Measurements from ENCODE around the gene RPL28. TPM values are rescaled to one million over a fixed set of nuclear protein-coding genes. Genes with fewer than 3 reads are reported as not detected.

RPL28 gene
- total and polyA plus RNA-seq, 2 of the 4 experiments (the other 2 are of a cell fraction): 386 to 1,693 TPM

GRCh38 chr19:55354698-55355212, 31.0 kb upstream of the RPL28 start, which contains the start of gene COX6B2:
Gene COX6B2, minus strand, starts transcription at chr19:55354719. Its CDS starts 198 bp downstream, at chr19:55354521.
- H3K27ac ChIP-seq (ENCODE audit: insufficient read depth, low read length): peak within 1 kb of the TSS; percentile 21; the same call in 1 of the 2 replicates
- H4K5ac ChIP-seq (ENCODE audit: low read depth, low read length): no peak within 1 kb of the TSS
- no peak within 1 kb of the TSS for H3K4ac ChIP-seq (ENCODE audit: low read depth, low read length)
- H2BK5ac ChIP-seq (ENCODE audit: low read depth, low read length, poor library complexity, severe bottlenecking): no peak within 1 kb of the TSS
- peaks cover 7% of the 10 kb centered on the region; the same call in 1 of the 2 replicates for H4K20me1 ChIP-seq (ENCODE audit: insufficient read depth, low read length)
- H4K8ac ChIP-seq (ENCODE audit: low read depth in 2 of 2, low read length in 2 of 2): peak within 1 kb of the TSS in 1 of 2 experiments; percentile 50; a peak in 1 of 4 replicates
- no peak within 1 kb of the TSS for H3K56ac ChIP-seq (ENCODE audit: extremely low read depth, insufficient read depth, low read length)
- H3K36me3 ChIP-seq (ENCODE audit: control insufficient read depth, insufficient read depth, low read length): no peaks in the 10 kb centered on the region
- ATAC-seq (ENCODE audit: low read depth): no peak
- H3K79me1 ChIP-seq (ENCODE audit: low read depth in 1 of 2, low read length in 2 of 2): no peaks in the 10 kb centered on the region
- no peak within 1 kb of the TSS; the same call in 1 of the 2 replicates for H3K14ac ChIP-seq (replicated peaks; ENCODE audit: low read depth, low read length)
- no CpG with 5 or more reads among the region's 43 CpGs for WGBS, 2 experiments (ENCODE audit: extremely low coverage in 2 of 2, insufficient read length in 1 of 2)
- peak within 1 kb of the TSS; percentile 65 for H3K4me3 ChIP-seq (ENCODE audit: insufficient read depth, low read depth, low read length)
- H2BK120ac ChIP-seq (ENCODE audit: low read depth, low read length): no peak within 1 kb of the TSS
- no peak within 1 kb of the TSS; the same call in 1 of the 2 replicates for H3K18ac ChIP-seq (ENCODE audit: low read depth, low read length)
- peak within 1 kb of the TSS; percentile 86 for H3K4me2 ChIP-seq (ENCODE audit: low read depth, low read length)
- in situ Hi-C loops (cut with MboI; ENCODE audit: low sequenced_read_pairs): no loop called here
- TF ChIP-seq FOS (IDR thresholded peaks at IDR 0.05; ENCODE audit: low read depth, low read length) (no peak), MAFK (IDR thresholded peaks at IDR 0.05; ENCODE audit: low read depth, low read length) (no peak), RAD21 (IDR thresholded peaks at IDR 0.05; ENCODE audit: low read length) (no peak), RFX5 (IDR thresholded peaks at IDR 0.05; ENCODE audit: low read depth, low read length) (no peak), NFE2L2 (IDR thresholded peaks at IDR 0.05; ENCODE audit: low read depth, low read length) (no peak), POLR2A (IDR thresholded peaks at IDR 0.05; ENCODE audit: low read depth, low read length) (no peak), MXI1 (IDR thresholded peaks at IDR 0.05; ENCODE audit: borderline replicate concordance, low read depth, low read length) (no peak)
- no peak within 1 kb of the TSS for H2AK5ac ChIP-seq (ENCODE audit: low read depth, low read length)
- dilution Hi-C loops (cut with HindIII; ENCODE audit: low sequenced_read_pairs, unreplicated experiment): no loop called here
- no peak within 1 kb of the TSS for H3K23ac ChIP-seq (ENCODE audit: low read depth, low read length)
- no peak for DNase-seq
- peaks cover 43% of the 10 kb centered on the region for H3K27me3 ChIP-seq (ENCODE audit: control insufficient read depth, insufficient read depth, low read length)
- intact Hi-C loops (cut with micrococcal nuclease): no loop called here
- ChIA-PET CTCF (no interaction called here), POLR2A (ENCODE audit: unreplicated experiment) (no interaction called here)
- no peak within 1 kb of the TSS; the same call in 2 of the 3 replicates for H2BK15ac ChIP-seq (ENCODE audit: low read depth, low read length)
- H3K9me3 ChIP-seq (ENCODE audit: control insufficient read depth, insufficient read depth, low read length): no peaks in the 10 kb centered on the region
- H3K9me1 ChIP-seq (ENCODE audit: insufficient read depth, low read length): no peaks in the 10 kb centered on the region
- H4K91ac ChIP-seq (ENCODE audit: insufficient read depth, low read depth, low read length): peak within 1 kb of the TSS; percentile 34; the same call in 1 of the 2 replicates
- H3K9ac ChIP-seq (ENCODE audit: low read depth, low read length): 0 out of 2 replicates have a peak within 1 kb of the TSS, but pooled peaks have one; percentile 7
- peak within 1 kb of the TSS; percentile 23 for H2AK9ac ChIP-seq (replicated peaks; ENCODE audit: low read depth, low read length, poor library complexity)
- H3K4me1 ChIP-seq (ENCODE audit: control insufficient read depth, insufficient read depth, low read length): peaks cover 5% of the 10 kb centered on the region; the same call in 1 of the 2 replicates
- peak within 1 kb of the TSS; percentile 93 for H2AFZ ChIP-seq (replicated peaks; ENCODE audit: low read length, poor library complexity)
- no peak within 1 kb of the TSS for H2BK20ac ChIP-seq (ENCODE audit: low read depth, low read length)
- BruUV-seq (replicated peaks): no TSS peak

All from IMR-90 (cell line).